Adrenal gland (tissue), 12 donors: Measurements from ENCODE around the gene KCNA10. TPM values are rescaled to one million over a fixed set of nuclear protein-coding genes. Genes with fewer than 3 reads are reported as not detected.

Experiments used
- DNase-seq, 7 donors: peaks; one replicate each; pipeline ENCODE4 v3.0.0-alpha.2; 2019 to 2020
- H3K27ac ChIP-seq, 5 donors: fragments of 200-600 bp; sonication (generic) in 4 of 5; 1 replicate in 3 of 5; 2 replicates in 2 of 5; pipeline versions ENCODE4 v1.5.1 to v1.8.0; 2016 to 2020; ENCODE audit warnings: mild to moderate bottlenecking in 1 of 5
- H3K27me3 ChIP-seq: fragments of 200-600 bp; 2 replicates; pipeline ENCODE4 v1.8.0; 2021
- H3K36me3 ChIP-seq, 2 donors: fragments of 200-600 bp; replicated peaks in 1 of 2; 1 replicate in 1 of 2; 2 replicates in 1 of 2; pipeline versions ENCODE4 v1.5.1 to v1.8.0; 2018 to 2022
- H3K4me1 ChIP-seq, 2 donors: fragments of 200-600 bp; replicated peaks in 1 of 2; 1 replicate in 1 of 2; 2 replicates in 1 of 2; pipeline versions ENCODE4 v1.5.1 to v1.8.0; 2018 to 2021
- H3K4me3 ChIP-seq, 4 donors: fragments of 200-600 bp; sonication (generic) in 3 of 4; one replicate each; pipeline ENCODE4 v1.5.1; 2016 to 2018
- H3K9me3 ChIP-seq, 3 donors: fragments of 200-600 bp; sonication (generic) in 1 of 3; replicated peaks in 1 of 3; 1 replicate in 2 of 3; 2 replicates in 1 of 3; pipeline versions ENCODE4 v1.5.1 to v1.8.0; 2016 to 2021
- CTCF ChIP-seq, 6 experiments: fragments of 450-650 bp in 4 of 6; fragments of 200-600 bp in 2 of 6; sonication (generic) in 1 of 6; IDR thresholded peaks; 1 replicate in 5 of 6; 2 replicates in 1 of 6; pipeline versions ENCODE4 v1.5.1 to v1.8.0; 2016 to 2021; ENCODE audit warnings: antibody characterized with exemption in 6 of 6, mild to moderate bottlenecking in 2 of 6, moderate library complexity in 1 of 6
- POLR2A ChIP-seq, 2 donors: fragments of 450-650 bp; IDR thresholded peaks; one replicate each; pipeline ENCODE4 v1.6.1; 2017; ENCODE audit warnings: antibody characterized with exemption in 2 of 2, mild to moderate bottlenecking in 2 of 2, moderate library complexity in 1 of 2
- WGBS, 4 donors: extraction: QIAGEN DNeasy Blood & Tissue Kit in 2 of 4; methylation state at CpG; one replicate each; pipeline versions ENCODE4 v1.1.5 to v1.1.7; 2013 to 2017; 5-methylcytosine and 5-hydroxymethylcytosine counted together
- intact Hi-C, 2 donors: fragments of 100-400 bp; cut with DNase I; formaldehyde crosslinking; loops; one replicate each; pipeline versions ENCODE4 v1.14.1 to v1.15.0; 2022 to 2023
- polyA plus RNA-seq, 3 donors: library from polyadenylated mRNA; stranded (reverse); fragments of 200-250 nt in 2 of 3; fragments of 350-450 nt in 1 of 3; fragmentation: Illumina TruSeq in 1 of 3; extraction: RNeasy Lipid Tissue Mini Kit (QIAGEN cat#74804) in 1 of 3; gene quantifications; one replicate each; pipeline ENCODE4 v1.2.3, GENCODE V29; 2013 to 2014
- total RNA-seq, 9 donors: library from RNA; depleted of rRNA in 4 of 9; stranded (reverse); fragments of >200 nt in 4 of 9; fragments of 120-200 nt in 1 of 9; fragmentation: NEBNext Ultra II Directional in 1 of 9; extraction: Animal tissue kit (Norgen Biotek cat#: 25700) in 1 of 9; gene quantifications; one replicate each; pipeline versions ENCODE4 v1.1.0 to v1.2.4, GENCODE V29; 2013 to 2023
- donor health status: healthy with polysubstance abuse.
- donor health status: Bipolar disorder and iron deficiency.
- donor health status: DM: yes; HTN: yes; CAD: no.
- donor health status: DM: no; HTN: no; CAD: no.
- donor health status: DM: no; HTN: no; CAD: no.
- donor health status: DM: yes; HTN: yes; CAD: no.

The KCNA10 gene
- total and polyA plus RNA-seq, 12 donors: not detected

GRCh38 chr1:110544753-110545152 lies 25.8 kb upstream of the KCNA10 start:
- Histone ChIP-seq H3K9me3 (no peaks in the 10 kb centered on the region), H3K27me3 (no peaks in the 10 kb centered on the region), H3K36me3 (no peaks in the 10 kb centered on the region), H3K4me3 (no peak overlapping the region), H3K4me1 (no peaks in the 10 kb centered on the region), H3K27ac (no peak overlapping the region)
- DNase-seq: no peak
- intact Hi-C loops: no loop called here
- WGBS, 4 donors: 50 to 58% (median 51%) methylated on average over 3 of the region's 3 CpGs
- TF ChIP-seq CTCF (IDR thresholded peaks at IDR 0.05): no peak
- TF ChIP-seq POLR2A (IDR thresholded peaks at IDR 0.05): no peak

- peak in 1 of 7 donors; percentile 15 for DNase-seq
- peaks cover 6% of the 10 kb centered on the region for H3K27me3 ChIP-seq
Measured at GRCh38 chr1:110542725-110543124, 23.8 kb upstream of the KCNA10 start.

GRCh38 chr1:110541906-110542395 lies 23.0 kb upstream of the KCNA10 start:
- peaks cover 6% of the 10 kb centered on the region for H3K27me3 ChIP-seq
- no peak overlapping the region for H3K4me3 ChIP-seq
- H3K27ac ChIP-seq: no peak overlapping the region
- intact Hi-C loops: no loop called here
- H3K36me3 ChIP-seq: no peaks in the 10 kb centered on the region
- WGBS, 4 donors: 19 to 60% (median 38%) methylated on average over 1 of the region's 1 CpG
- no peak for DNase-seq
- H3K9me3 ChIP-seq: no peaks in the 10 kb centered on the region
- TF ChIP-seq CTCF (IDR thresholded peaks at IDR 0.05) (no peak), POLR2A (IDR thresholded peaks at IDR 0.05) (no peak)
- H3K4me1 ChIP-seq: no peaks in the 10 kb centered on the region

More at GRCh38 chr1:110542725-110543124, 23.8 kb upstream of the KCNA10 start:
- TF ChIP-seq CTCF (IDR thresholded peaks at IDR 0.05) (no peak), POLR2A (IDR thresholded peaks at IDR 0.05) (no peak)
- H3K27ac ChIP-seq: no peak overlapping the region
- no peaks in the 10 kb centered on the region for H3K36me3 ChIP-seq
- H3K4me1 ChIP-seq: no peaks in the 10 kb centered on the region
- intact Hi-C loops: no loop called here
- no peaks in the 10 kb centered on the region for H3K9me3 ChIP-seq
- 44 to 57% (median 52%) methylated on average over 4 of the region's 4 CpGs for WGBS, 4 donors
- no peak overlapping the region for H3K4me3 ChIP-seq

- intact Hi-C loops: no loop called here
Measured at GRCh38 chr1:110540891-110541685, 22.1 kb upstream of the KCNA10 start.

More at GRCh38 chr1:110540891-110541685, 22.1 kb upstream of the KCNA10 start:
- no peak for TF ChIP-seq CTCF (IDR thresholded peaks at IDR 0.05)
- Histone ChIP-seq H3K4me3 (no peak overlapping the region), H3K9me3 (no peaks in the 10 kb centered on the region), H3K27me3 (peaks cover 6% of the 10 kb centered on the region), H3K36me3 (no peaks in the 10 kb centered on the region), H3K4me1 (no peaks in the 10 kb centered on the region), H3K27ac (no peak overlapping the region)
- 53 to 72% (median 57%) methylated on average over 7 of the region's 7 CpGs for WGBS, 4 donors
- DNase-seq: no peak
